Measurements from ENCODE around the gene MAJIN. TPM values are rescaled to one million over a fixed set of nuclear protein-coding genes. Genes with fewer than 3 reads are reported as not detected.

The MAJIN gene
- total and polyA plus RNA-seq, 10 of the 15 experiments (the other 5 are each of a cell fraction or from before 2014, with no cell fraction given) = 0.10 TPM; not detected in 9

DNA sequence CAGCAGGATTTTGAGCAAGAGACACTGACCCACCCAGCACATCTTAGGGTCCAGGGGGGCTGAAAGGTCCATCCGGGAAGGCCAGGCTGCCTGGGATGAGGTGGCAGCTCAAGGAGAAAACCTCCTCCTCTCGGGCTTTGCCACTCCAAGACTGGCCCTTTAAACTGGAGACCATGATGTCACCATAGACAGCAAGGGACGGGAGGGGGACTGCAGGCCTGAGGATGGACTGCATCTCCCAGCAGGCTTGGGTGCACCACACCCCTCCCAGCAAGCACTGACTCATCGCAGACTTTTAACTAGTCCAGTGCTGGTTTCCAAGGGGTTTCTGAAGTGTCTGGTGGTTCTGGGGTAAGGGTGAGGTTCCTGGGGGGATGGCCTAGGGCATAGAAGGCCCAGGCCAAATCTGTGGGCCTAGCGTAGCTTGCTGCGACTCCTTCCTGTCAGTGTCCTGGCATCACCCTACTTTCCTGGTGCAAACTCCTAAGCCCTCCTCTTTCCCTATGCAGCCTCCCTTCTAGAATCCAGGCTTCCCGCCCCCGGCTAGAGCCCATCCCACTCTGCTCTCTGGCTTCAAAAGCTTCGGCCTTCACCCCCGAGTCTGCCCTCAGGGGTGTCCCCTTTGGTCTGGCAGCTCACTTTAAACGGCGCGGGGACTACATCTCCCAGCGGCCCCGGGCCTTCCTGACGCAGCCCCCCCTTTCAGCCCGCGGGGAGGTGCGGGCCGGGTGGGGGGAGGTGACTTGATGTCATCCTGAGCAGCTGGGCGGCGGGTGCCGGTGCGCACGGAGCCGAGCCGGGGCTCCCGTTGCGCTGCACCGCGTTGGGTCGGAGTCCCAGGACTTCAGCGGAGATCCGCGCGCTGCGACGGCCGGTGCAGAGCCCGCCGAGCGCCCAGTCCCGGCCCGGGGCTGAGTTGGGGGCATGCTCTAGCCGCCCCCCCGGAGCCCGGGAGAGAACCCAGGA, 47.7 kb downstream of the MAJIN start, which contains the start of gene PPP2R5B (continued):
- TF ChIP-seq CREB1 (IDR thresholded peaks at IDR 0.05; ENCODE audit: low read depth) = peak; percentile 91
- no peak for TF ChIP-seq SMAD5 (IDR thresholded peaks at IDR 0.05; ENCODE audit: low read depth)
- TF ChIP-seq, protein P1, sequence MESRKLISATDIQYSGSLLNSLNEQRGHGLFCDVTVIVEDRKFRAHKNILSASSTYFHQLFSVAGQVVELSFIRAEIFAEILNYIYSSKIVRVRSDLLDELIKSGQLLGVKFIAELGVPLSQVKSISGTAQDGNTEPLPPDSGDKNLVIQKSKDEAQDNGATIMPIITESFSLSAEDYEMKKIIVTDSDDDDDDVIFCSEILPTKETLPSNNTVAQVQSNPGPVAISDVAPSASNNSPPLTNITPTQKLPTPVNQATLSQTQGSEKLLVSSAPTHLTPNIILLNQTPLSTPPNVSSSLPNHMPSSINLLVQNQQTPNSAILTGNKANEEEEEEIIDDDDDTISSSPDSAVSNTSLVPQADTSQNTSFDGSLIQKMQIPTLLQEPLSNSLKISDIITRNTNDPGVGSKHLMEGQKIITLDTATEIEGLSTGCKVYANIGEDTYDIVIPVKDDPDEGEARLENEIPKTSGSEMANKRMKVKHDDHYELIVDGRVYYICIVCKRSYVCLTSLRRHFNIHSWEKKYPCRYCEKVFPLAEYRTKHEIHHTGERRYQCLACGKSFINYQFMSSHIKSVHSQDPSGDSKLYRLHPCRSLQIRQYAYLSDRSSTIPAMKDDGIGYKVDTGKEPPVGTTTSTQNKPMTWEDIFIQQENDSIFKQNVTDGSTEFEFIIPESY (IDR thresholded peaks at IDR 0.05) = 0 out of 2 replicates have a peak, but pooled peaks have one; percentile 36
- no peak for TF ChIP-seq RBBP5 (conservative IDR thresholded peaks at IDR 0.05)
- TF ChIP-seq EP300 (IDR thresholded peaks at IDR 0.05; ENCODE audit: borderline replicate concordance in 1 of 2, control insufficient read depth in 1 of 2, low read depth in 2 of 2, low read length in 2 of 2) = peak in 1 of 2 experiments; percentile 27; a peak in 1 of 4 replicates
- TF ChIP-seq, protein P2, sequence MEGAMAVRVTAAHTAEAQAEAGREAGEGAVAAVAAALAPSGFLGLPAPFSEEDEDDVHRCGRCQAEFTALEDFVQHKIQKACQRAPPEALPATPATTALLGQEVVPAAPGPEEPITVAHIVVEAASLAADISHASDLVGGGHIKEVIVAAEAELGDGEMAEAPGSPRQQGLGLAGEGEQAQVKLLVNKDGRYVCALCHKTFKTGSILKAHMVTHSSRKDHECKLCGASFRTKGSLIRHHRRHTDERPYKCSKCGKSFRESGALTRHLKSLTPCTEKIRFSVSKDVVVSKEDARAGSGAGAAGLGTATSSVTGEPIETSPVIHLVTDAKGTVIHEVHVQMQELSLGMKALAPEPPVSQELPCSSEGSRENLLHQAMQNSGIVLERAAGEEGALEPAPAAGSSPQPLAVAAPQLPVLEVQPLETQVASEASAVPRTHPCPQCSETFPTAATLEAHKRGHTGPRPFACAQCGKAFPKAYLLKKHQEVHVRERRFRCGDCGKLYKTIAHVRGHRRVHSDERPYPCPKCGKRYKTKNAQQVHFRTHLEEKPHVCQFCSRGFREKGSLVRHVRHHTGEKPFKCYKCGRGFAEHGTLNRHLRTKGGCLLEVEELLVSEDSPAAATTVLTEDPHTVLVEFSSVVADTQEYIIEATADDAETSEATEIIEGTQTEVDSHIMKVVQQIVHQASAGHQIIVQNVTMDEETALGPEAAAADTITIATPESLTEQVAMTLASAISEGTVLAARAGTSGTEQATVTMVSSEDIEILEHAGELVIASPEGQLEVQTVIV (IDR thresholded peaks at IDR 0.05; ENCODE audit: borderline replicate concordance, partially characterized antibody) = no peak
- TF ChIP-seq CHD2 (IDR thresholded peaks at IDR 0.05; ENCODE audit: borderline replicate concordance, low read depth, low read length) = peak; percentile 89
- TF ChIP-seq SUPT20H (IDR thresholded peaks at IDR 0.05; ENCODE audit: borderline replicate concordance, control insufficient read depth, low read depth, low read length) = no peak
- TF ChIP-seq ZNF274 (IDR thresholded peaks at IDR 0.05; ENCODE audit: insufficient read depth, insufficient read length) = no peak
- no peak for TF ChIP-seq WRNIP1 (IDR thresholded peaks at IDR 0.05; ENCODE audit: borderline replicate concordance, low read depth, low read length)
- TF ChIP-seq, protein P3, sequence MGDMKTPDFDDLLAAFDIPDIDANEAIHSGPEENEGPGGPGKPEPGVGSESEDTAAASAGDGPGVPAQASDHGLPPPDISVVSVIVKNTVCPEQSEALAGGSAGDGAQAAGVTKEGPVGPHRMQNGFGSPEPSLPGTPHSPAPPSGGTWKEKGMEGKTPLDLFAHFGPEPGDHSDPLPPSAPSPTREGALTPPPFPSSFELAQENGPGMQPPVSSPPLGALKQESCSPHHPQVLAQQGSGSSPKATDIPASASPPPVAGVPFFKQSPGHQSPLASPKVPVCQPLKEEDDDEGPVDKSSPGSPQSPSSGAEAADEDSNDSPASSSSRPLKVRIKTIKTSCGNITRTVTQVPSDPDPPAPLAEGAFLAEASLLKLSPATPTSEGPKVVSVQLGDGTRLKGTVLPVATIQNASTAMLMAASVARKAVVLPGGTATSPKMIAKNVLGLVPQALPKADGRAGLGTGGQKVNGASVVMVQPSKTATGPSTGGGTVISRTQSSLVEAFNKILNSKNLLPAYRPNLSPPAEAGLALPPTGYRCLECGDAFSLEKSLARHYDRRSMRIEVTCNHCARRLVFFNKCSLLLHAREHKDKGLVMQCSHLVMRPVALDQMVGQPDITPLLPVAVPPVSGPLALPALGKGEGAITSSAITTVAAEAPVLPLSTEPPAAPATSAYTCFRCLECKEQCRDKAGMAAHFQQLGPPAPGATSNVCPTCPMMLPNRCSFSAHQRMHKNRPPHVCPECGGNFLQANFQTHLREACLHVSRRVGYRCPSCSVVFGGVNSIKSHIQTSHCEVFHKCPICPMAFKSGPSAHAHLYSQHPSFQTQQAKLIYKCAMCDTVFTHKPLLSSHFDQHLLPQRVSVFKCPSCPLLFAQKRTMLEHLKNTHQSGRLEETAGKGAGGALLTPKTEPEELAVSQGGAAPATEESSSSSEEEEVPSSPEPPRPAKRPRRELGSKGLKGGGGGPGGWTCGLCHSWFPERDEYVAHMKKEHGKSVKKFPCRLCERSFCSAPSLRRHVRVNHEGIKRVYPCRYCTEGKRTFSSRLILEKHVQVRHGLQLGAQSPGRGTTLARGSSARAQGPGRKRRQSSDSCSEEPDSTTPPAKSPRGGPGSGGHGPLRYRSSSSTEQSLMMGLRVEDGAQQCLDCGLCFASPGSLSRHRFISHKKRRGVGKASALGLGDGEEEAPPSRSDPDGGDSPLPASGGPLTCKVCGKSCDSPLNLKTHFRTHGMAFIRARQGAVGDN (IDR thresholded peaks at IDR 0.05) = 0 out of 2 replicates have a peak, but pooled peaks have one; percentile 13
- TF ChIP-seq POU2F2 (IDR thresholded peaks at IDR 0.05; ENCODE audit: borderline replicate concordance, low read depth, low read length) = no peak
- TF ChIP-seq CBX3 (IDR thresholded peaks at IDR 0.05; ENCODE audit: borderline replicate concordance, low read depth) = no peak
- no peak for TF ChIP-seq SREBF1 (IDR thresholded peaks at IDR 0.05; ENCODE audit: low read length)
- TF ChIP-seq TBL1XR1 (IDR thresholded peaks at IDR 0.05; ENCODE audit: low read depth, low read length) = peak; percentile 59; the same call in 1 of the 2 replicates
- TF ChIP-seq NR2C1 (IDR thresholded peaks at IDR 0.05) = 0 out of 2 replicates have a peak, but pooled peaks have one; percentile 25
- TF ChIP-seq MTA2 (IDR thresholded peaks at IDR 0.05; ENCODE audit: low read depth) = 0 out of 2 replicates have a peak, but pooled peaks have one; percentile 20
- no peak for TF ChIP-seq MYB (IDR thresholded peaks at IDR 0.05; ENCODE audit: borderline replicate concordance, low read depth, low read length)
- peak; percentile 71; the same call in 1 of the 2 replicates for TF ChIP-seq HDGF (IDR thresholded peaks at IDR 0.05)
- TF ChIP-seq HDAC6 (IDR thresholded peaks at IDR 0.05; ENCODE audit: unreplicated experiment) = no peak
